Neural cell (in vitro differentiated cells): ENCODE data around the gene AMBP.

Experiments
- CTCF ChIP-seq: fragments of 450-650 bp; IDR thresholded peaks from 2 replicates; pipeline ENCODE4 v1.5.1; 2014; ENCODE audit warnings: antibody characterized with exemption, mild to moderate bottlenecking, moderate library complexity; ENCODE audit not compliant: poor library complexity, severe bottlenecking
- EP300 ChIP-seq: fragments of 450-650 bp; conservative IDR thresholded peaks from 2 replicates; pipeline ENCODE4 v1.6.1; 2014; ENCODE audit warnings: antibody characterized with exemption, mild to moderate bottlenecking, moderate library complexity; ENCODE audit not compliant: poor library complexity, severe bottlenecking

GRCh38 chr9:114083666-114084065 is 5.6 kb upstream of the AMBP start:
- TF ChIP-seq CTCF (no peak), EP300 (no peak)
